ENCODE results near the gene STPG2.
"Not testable (repeated sequence)": the region's sequence is repeated elsewhere in the genome, so short reads cannot be mapped to it uniquely, and the experiment has no call there.

STPG2 gene

GRCh38 chr4:97633831-97634230 is 509.4 kb downstream of the STPG2 start:
- not testable (repeated sequence) for DNase-seq (ENCODE audit: low read depth)

DNA sequence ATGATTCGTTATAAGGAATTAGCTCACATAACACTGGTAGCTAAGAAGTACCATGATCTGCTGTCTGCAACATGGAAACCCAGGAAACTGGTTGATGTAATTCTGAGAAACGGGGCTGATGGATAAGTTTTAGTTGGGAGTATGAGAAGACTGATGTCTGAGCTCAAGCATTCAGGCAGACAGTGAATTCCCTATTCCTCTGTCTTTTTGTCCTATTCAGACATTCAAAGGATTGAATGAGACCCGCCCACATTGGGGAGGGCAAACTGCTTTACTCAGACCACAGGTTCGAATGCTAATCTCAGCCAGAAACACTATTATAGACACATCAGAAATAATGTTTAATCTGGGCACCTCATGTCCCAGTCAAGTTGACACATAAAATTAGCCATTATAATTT is 515.5 kb downstream of the STPG2 start:
- no peak for DNase-seq (ENCODE audit: low read depth)

DNA sequence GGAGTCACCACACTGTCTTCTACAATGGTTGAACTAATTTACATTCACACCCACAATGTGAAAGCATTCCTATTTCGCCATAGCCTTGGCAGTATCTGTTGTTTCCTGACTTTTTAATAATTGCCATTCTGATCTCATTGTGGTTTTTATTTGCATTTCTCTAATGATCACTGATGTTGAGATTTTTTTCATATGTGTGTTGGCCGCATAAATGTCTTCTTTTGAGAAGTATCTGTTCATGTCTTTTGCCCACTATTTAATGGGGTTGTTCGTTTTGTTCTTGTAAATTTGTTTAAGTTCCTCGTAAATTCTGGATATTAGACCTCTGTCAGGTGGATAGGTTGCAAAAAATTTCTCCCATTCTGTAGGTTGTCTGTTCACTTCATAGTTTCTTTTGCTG is 519.1 kb downstream of the STPG2 start:
- no peak for DNase-seq (ENCODE audit: low read depth)

- DNase-seq (ENCODE audit: low read depth): no peak
Measured at GRCh38 chr4:97605932-97606331, 537.3 kb downstream of the STPG2 start.

- no peak for DNase-seq (ENCODE audit: low read depth)
Measured at GRCh38 chr4:97593248-97593647, 550.0 kb downstream of the STPG2 start.

GRCh38 chr4:97590266-97590665 is 553.0 kb downstream of the STPG2 start:
- no peak for DNase-seq (ENCODE audit: low read depth)

DNA sequence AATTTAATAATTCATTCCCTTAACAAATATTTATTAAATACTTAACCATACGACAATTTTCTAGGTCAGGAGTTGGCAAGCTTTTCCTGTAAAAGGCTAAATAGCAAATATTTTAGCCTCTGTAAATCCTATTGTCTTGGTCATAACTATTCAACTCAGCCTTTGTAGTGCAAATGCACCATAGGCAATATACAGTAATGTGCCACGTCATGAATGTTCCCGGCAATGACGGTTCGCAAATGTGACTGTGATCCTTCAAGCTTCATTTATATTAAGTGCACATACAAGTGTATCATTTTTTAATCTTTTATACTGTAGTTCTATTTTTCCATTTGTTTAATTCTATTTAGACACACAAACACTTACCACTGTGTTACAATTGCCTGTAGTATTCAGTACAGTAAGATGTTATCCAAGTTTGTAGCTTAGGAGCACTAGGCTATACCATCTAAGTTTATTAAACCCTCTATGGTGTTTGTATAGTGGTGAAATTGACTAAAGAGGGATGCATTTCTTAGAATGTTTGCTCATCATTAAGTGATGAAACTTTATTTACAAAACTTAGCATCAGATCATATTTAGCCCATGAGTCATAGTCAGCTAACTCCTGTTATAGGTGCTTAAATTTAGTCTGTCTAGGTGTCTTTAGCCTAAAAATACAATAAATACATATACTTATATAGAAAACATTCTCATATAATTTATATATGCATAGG is 553.6 kb downstream of the STPG2 start:
- no peak for DNase-seq (ENCODE audit: low read depth)

GRCh38 chr4:97587912-97588311 is 555.4 kb downstream of the STPG2 start:
- DNase-seq (ENCODE audit: low read depth): no peak

DNA sequence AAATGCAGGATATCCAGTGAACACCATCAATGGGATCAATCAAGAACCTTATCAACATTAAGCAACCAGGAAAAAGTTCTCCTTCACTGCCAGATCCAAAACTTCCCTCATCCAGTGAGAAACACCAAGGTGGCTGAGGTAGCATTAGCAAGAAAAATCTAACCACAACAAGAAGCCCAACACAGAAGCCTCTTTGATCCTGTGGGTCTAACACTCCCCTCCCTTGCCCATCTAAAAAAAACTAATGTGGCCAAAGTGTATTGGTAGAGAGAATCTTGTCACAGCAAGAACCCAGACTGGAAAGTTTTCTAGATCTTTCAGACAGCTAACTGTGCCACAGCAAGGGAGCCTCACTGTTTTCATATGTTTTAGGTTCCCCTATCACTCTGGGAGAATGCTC is 558.0 kb downstream of the STPG2 start:
- no peak for DNase-seq (ENCODE audit: low read depth)

- no peak for DNase-seq (ENCODE audit: low read depth)
Measured at GRCh38 chr4:97582890-97583289, 560.4 kb downstream of the STPG2 start.

GRCh38 chr4:97577004-97577403 is 566.3 kb downstream of the STPG2 start:
- no peak for DNase-seq (ENCODE audit: low read depth)

- no peak for DNase-seq (ENCODE audit: low read depth)
Measured at GRCh38 chr4:97560009-97560408, 583.3 kb downstream of the STPG2 start.

GRCh38 chr4:97558204-97558778 is 585.0 kb downstream of the STPG2 start:
- DNase-seq (ENCODE audit: low read depth): no peak

DNA sequence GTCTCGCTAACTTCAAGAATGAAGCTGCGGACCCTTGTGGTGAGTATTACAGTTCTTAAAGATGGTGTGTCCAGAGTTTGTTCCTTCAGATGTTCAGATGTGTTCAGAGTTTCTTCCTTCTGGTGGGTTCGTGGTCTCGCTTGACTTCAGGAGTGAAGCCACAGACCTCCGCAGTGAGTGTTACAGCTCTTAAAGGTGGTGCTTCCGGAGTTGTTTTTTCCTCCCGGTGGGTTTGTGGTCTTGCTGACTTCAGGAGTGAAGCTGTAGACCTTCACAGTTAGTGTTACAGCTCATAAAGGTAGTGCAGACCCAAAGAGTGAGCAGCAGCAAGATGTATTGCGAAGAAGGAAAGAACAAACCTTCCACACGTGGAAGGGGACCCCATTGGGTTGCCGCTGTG is 592.6 kb downstream of the STPG2 start:
- DNase-seq (ENCODE audit: low read depth): not testable (repeated sequence)

DNA sequence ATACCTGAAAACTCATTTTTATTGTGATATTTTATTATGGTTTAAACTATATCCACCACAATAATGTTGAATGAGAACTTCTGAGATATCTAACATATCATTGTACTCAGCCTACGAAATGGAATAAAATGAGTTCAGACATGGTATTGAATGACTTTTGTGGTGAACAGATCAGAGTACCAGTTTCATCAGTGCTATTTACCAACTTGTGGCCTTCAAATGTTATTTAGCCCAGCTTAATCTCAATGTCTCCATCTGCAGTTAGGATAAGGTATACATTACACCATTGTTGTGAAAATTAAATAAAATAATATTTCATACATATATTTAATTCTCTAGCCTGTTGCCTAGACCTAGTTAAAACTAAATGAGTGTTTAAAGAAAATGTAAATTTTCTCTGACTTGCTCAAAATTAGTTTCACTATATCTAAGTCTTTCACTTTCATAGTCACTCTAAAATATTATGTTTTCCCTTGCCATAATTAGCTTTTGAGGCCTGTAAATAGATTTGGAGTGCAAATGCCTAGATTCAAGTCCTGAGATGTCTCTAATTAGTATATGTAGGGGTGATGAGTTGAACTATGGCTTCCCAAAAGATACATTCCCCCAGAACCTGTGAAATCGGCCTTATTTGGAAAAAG is 594.2 kb downstream of the STPG2 start:
- no peak for DNase-seq (ENCODE audit: low read depth)

DNA sequence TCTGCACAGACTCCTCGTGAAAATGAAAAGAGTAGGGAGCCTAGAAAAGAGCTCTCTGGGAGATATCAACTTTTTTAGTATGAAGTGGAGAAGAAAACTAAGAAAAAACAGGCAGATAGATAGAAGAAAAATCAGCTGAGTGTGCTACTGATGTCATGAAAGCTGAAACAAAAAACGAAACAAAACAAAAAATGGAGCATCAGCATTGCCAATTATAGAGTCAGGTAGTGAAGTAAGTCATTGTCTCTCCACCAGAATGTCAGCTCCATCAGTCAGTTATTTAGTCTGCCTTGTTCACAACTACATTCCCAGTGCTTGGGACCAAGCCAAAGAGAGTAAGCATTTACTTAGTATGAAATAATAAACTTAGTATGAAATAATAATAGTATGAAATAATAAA is 595.1 kb downstream of the STPG2 start:
- DNase-seq (ENCODE audit: low read depth): no peak

DNA sequence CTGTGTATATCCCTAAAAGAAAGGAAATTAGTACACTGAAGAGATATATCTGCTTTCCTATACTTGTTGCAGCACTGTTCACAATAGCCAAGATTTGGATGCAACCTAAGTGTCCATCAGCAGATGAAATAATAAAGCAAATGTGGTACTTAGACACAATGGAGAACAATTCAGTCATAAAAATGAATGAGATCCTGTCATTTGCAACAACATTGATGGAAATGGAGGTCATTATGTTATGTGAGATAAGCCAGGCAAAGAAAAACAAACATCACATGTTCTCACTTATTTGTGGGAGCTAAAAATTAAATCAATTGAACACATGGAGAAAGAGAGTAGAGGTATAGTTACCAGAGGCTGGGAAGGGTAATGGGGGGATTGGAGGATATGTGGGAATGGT is 611.9 kb downstream of the STPG2 start:
- DNase-seq (ENCODE audit: low read depth): no peak

DNA sequence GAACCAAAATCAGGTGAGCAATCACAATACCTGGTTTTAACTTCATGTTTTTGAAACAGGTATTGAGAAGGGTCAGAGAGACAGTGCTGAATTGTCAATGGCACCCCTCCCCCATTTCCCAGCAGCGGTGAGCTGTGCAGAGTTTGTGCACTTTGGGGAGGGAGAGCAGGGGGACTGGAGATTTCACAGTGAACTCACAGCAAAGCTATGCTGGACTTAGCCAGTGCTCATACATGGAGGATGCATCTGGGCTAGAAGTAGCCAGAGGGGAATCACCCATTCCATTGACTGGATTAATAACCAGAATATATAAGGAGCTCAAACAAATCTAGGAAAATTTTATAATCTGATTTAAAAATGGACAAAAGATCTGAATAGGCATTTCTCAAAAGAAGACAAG is 612.6 kb downstream of the STPG2 start:
- DNase-seq (ENCODE audit: low read depth): no peak

GRCh38 chr4:97525236-97525635 is 618.0 kb downstream of the STPG2 start:
- DNase-seq (ENCODE audit: low read depth): no peak

DNA sequence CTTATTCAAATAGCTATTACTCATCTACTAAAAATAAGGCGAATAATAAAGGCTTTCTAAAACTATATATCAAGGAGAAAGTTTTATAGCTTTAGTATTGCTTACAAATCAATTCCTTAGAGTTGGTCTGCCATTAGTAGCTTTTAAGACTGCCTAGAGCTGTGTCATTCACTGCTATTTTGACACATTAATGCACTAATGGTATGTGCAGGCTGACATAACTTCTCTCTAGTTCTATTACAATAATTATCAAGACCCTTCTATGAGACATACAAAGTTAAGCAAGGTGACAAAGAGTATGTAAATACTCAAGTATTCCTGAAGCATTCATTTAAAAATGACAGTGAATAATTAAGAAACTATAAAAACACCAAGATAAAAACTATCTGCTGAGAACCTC is 625.3 kb downstream of the STPG2 start:
- no peak for DNase-seq (ENCODE audit: low read depth)

DNA sequence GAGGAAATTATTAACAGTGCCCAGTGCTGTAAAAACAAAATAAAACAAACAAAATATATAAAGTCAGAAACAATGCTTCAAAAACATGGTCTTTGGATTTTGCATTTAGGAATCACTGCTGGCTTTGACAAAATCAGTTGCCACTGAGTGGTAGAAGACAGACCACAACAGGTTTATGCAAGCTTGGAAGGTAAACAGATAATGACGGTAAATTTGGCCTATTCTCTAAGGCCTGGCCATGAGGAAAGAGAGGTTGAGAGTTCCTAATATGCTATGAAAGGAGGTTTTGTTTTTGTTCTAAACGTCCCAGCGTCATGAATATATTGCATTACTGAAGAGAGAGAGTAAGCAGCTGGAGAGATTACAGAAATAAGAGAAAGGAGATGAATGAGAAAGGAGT is 629.4 kb downstream of the STPG2 start:
- DNase-seq (ENCODE audit: low read depth): no peak

Data from stimulated activated CD8-positive, alpha-beta memory T cell treated with anti-CD3 and anti-CD28 coated beads, Interleukin-15, amount 100 ng/mL, for 1 hour (primary cell).